ENCODE measurements around the gene TRNAU1AP. TPM values are rescaled to one million over a fixed set of nuclear protein-coding genes. Genes with fewer than 3 reads are reported as not detected.

The TRNAU1AP gene
- total and polyA plus RNA-seq, 10 of the 15 experiments (the other 5 are each of a cell fraction or from before 2014, with no cell fraction given), result 24.3 to 67.0 (median 31.8) TPM

DNA sequence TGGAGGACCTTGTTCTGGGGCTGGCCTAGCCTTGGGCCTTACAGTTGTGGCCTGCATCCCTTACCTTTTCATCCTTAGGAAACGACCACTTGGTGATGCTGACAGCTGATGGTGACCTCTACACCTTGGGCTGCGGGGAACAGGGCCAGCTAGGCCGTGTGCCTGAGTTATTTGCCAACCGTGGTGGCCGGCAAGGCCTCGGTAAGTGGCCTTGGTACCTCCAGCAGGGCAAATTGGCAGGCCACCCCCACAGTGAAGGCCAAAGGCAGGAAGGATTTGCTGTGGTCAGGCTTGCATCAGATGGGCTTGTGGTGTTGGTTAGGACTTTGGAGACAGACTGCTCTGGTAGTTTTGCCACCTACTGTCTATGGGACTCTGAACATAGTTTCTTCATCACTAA, 17.7 kb upstream of the TRNAU1AP start:
- Histone ChIP-seq H2AFZ (ENCODE audit: control insufficient read depth, low read depth, low read length) (no peak overlapping the region), H3K27ac (ENCODE audit: control insufficient read depth, insufficient read depth) (no peak overlapping the region), H3K36me3 (ENCODE audit: control insufficient read depth in 2 of 2, insufficient read depth in 2 of 2, low read length in 1 of 2) (peaks cover 36 to 49% of the 10 kb centered on the region in 2 experiments; a peak in 3 of 4 replicates), H3K4me3 (no peak overlapping the region), H3K79me2 (ENCODE audit: control insufficient read depth, insufficient read depth, low read length) (no peaks in the 10 kb centered on the region), H3K9me3 (replicated peaks; ENCODE audit: control insufficient read depth, insufficient read depth, low read length) (no peaks in the 10 kb centered on the region), H3K4me2 (ENCODE audit: control insufficient read depth, insufficient read depth) (no peak overlapping the region), H4K20me1 (ENCODE audit: control insufficient read depth, insufficient read depth) (no peaks in the 10 kb centered on the region), H3K27me3 (replicated peaks in 1 of 2; ENCODE audit: control insufficient read depth in 2 of 2, insufficient read depth in 2 of 2, low read length in 1 of 2) (no peaks in the 10 kb centered on the region), H3K9ac (ENCODE audit: control insufficient read depth, insufficient read depth, low read length) (no peak overlapping the region), H3K4me1 (ENCODE audit: control insufficient read depth, insufficient read depth, low read length) (no peaks in the 10 kb centered on the region)
- TF ChIP-seq RAD21 (IDR thresholded peaks at IDR 0.05; ENCODE audit: insufficient read depth, low read depth, low read length) (no peak), ZNF687 (IDR thresholded peaks at IDR 0.05) (no peak), KLF5 (IDR thresholded peaks at IDR 0.05; ENCODE audit: partially characterized antibody) (no peak), ATF7 (IDR thresholded peaks at IDR 0.05; ENCODE audit: low read depth) (no peak), BRCA1 (IDR thresholded peaks at IDR 0.05; ENCODE audit: low read depth, low read length) (no peak), STAT3 (IDR thresholded peaks at IDR 0.05; ENCODE audit: low read depth, low read length) (no peak), EZH2 (IDR thresholded peaks at IDR 0.05; ENCODE audit: borderline replicate concordance, control insufficient read depth, low read depth, low read length) (no peak), TCF7 (IDR thresholded peaks at IDR 0.05; ENCODE audit: borderline replicate concordance) (no peak), ATF2 (IDR thresholded peaks at IDR 0.05; ENCODE audit: low read length) (no peak), NR2F1 (conservative IDR thresholded peaks at IDR 0.05) (no peak), ZNF622 (IDR thresholded peaks at IDR 0.05) (no peak)
- TF ChIP-seq, protein P1, sequence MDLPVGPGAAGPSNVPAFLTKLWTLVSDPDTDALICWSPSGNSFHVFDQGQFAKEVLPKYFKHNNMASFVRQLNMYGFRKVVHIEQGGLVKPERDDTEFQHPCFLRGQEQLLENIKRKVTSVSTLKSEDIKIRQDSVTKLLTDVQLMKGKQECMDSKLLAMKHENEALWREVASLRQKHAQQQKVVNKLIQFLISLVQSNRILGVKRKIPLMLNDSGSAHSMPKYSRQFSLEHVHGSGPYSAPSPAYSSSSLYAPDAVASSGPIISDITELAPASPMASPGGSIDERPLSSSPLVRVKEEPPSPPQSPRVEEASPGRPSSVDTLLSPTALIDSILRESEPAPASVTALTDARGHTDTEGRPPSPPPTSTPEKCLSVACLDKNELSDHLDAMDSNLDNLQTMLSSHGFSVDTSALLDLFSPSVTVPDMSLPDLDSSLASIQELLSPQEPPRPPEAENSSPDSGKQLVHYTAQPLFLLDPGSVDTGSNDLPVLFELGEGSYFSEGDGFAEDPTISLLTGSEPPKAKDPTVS (IDR thresholded peaks at IDR 0.05; ENCODE audit: low read depth, low read length), result no peak
- no TSS peak for BruUV-seq (replicated peaks)
- intact Hi-C loops (cut with micrococcal nuclease; ENCODE audit: unreplicated experiment), result no loop called here
- CTCF ChIA-PET, result interaction anchor here (1.5 kb wide), 1 partner anchor 68 kb away, joined by 4 read pairs; no protein-coding TSS in a partner anchor
- POLR2A ChIA-PET, result no interaction called here
- RAD21 ChIA-PET (ENCODE audit: unreplicated experiment), result interaction anchor here (1.7 kb wide), 1 partner anchor 46 kb away, joined by 4 read pairs; no protein-coding TSS in a partner anchor
- no peak for FAIRE-seq
- 94% methylated on average over 6 of the region's 6 CpGs for WGBS (ENCODE audit: insufficient coverage, insufficient replicate concordance, low lambda C conversion rate, missing lambda C conversion rate)
- SMC1A ChIA-PET (ENCODE audit: uncharacterized antibody, unreplicated experiment), result no interaction called here
- no peak for DNase-seq (ENCODE audit: low read depth, low spot score)
- in situ Hi-C loops (cut with MboI), result no loop called here
- no peak for ATAC-seq

All from GM12878 (cell line).